Gastroesophageal sphincter (tissue), 3 donors: Measurements from ENCODE around the gene ACVR1B.

Source experiments
- EP300 ChIP-seq: sonication (generic); formaldehyde crosslinking; IDR thresholded peaks from one replicate; pipeline ENCODE4 v1.6.1; 2017; ENCODE audit warnings: antibody characterized with exemption, mild to moderate bottlenecking
- POLR2A ChIP-seq, 2 donors: fragments of 450-650 bp; IDR thresholded peaks; one replicate each; pipeline ENCODE4 v1.6.1; 2017; ENCODE audit warnings: antibody characterized with exemption in 2 of 2, mild to moderate bottlenecking in 2 of 2, moderate library complexity in 1 of 2
- POLR2AphosphoS5 ChIP-seq: sonication (generic); formaldehyde crosslinking; IDR thresholded peaks from one replicate; pipeline ENCODE4 v1.6.1; 2017; ENCODE audit warnings: antibody characterized with exemption
- TF ChIP-seq, protein P1 (sequence below), 4 experiments: fragments of 200-600 bp in 2 of 4; fragments of 450-650 bp in 2 of 4; sonication (generic) in 1 of 4; IDR thresholded peaks; one replicate each; pipeline ENCODE4 v1.5.1; 2017 to 2019; ENCODE audit warnings: antibody characterized with exemption in 4 of 4, mild to moderate bottlenecking in 2 of 4, moderate library complexity in 2 of 4

DNA sequence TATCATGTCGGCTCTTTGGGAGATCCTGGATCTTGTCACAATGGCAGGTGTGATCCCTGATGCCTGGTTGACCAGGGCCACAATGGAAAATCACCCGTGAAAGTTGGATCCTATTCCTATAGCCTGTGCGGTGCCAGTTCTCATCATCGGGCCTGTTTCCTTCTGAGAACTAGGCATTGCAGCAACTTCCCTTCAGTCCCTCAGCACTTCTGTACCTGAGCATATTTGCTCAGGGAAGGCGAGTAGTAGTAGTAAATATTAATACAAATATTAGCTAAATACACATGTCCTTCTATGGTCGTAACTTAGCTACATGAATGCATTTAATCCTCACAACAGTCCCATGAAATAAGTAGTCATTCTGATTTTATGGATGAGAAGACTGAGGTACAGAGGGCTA lies 33.2 kb downstream of the ACVR1B start:
- TF ChIP-seq, protein P1, sequence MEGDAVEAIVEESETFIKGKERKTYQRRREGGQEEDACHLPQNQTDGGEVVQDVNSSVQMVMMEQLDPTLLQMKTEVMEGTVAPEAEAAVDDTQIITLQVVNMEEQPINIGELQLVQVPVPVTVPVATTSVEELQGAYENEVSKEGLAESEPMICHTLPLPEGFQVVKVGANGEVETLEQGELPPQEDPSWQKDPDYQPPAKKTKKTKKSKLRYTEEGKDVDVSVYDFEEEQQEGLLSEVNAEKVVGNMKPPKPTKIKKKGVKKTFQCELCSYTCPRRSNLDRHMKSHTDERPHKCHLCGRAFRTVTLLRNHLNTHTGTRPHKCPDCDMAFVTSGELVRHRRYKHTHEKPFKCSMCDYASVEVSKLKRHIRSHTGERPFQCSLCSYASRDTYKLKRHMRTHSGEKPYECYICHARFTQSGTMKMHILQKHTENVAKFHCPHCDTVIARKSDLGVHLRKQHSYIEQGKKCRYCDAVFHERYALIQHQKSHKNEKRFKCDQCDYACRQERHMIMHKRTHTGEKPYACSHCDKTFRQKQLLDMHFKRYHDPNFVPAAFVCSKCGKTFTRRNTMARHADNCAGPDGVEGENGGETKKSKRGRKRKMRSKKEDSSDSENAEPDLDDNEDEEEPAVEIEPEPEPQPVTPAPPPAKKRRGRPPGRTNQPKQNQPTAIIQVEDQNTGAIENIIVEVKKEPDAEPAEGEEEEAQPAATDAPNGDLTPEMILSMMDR (IDR thresholded peaks at IDR 0.05) = no peak
- TF ChIP-seq POLR2A (IDR thresholded peaks at IDR 0.05) = no peak
- no peak for TF ChIP-seq EP300
- TF ChIP-seq POLR2AphosphoS5 = no peak
